CD14-positive monocyte (primary cell): Measurements from ENCODE around the gene CCDC175. TPM values are rescaled to one million over a fixed set of nuclear protein-coding genes. Genes with fewer than 3 reads are reported as not detected.
A peak's percentile ranks its signal among the peaks of the same experiment; 100 is the strongest.

Experiments used
- DNase-seq, 3 donors: peaks; one replicate each; pipeline ENCODE4 v3.0.0-alpha.2; 2011 to 2022
- H2AFZ ChIP-seq: 2 replicates; pipeline ENCODE4 v1.6.0; 2012; ENCODE audit warnings: mild to moderate bottlenecking, low read depth, low read length, inconsistent platforms; ENCODE audit not compliant: insufficient read depth, poor library complexity, severe bottlenecking
- H3K27ac ChIP-seq, 2 donors: 1 replicate in 1 of 2; 2 replicates in 1 of 2; pipeline ENCODE4 v1.5.1; 2012 to 2013; ENCODE audit warnings: low read length in 2 of 2, control low read depth in 1 of 2, inconsistent platforms in 1 of 2, low read depth in 1 of 2, mild to moderate bottlenecking in 1 of 2
- H3K27me3 ChIP-seq, 2 donors: one replicate each; pipeline versions ENCODE4 v1.6.0 to v1.6.1; 2011 to 2013; ENCODE audit warnings: low read length in 2 of 2; ENCODE audit not compliant: control insufficient read depth in 2 of 2, insufficient read depth in 2 of 2
- H3K36me3 ChIP-seq, 2 donors: replicated peaks in 1 of 2; 1 replicate in 1 of 2; 2 replicates in 1 of 2; pipeline versions ENCODE4 v1.5.1 to v1.6.1; 2012 to 2013; ENCODE audit warnings: low read length in 2 of 2, control low read depth in 1 of 2, inconsistent platforms in 1 of 2, mild to moderate bottlenecking in 1 of 2; ENCODE audit not compliant: insufficient read depth in 2 of 2, control insufficient read depth in 1 of 2
- H3K4me1 ChIP-seq, 2 donors: 1 replicate in 1 of 2; 2 replicates in 1 of 2; pipeline versions ENCODE4 v1.5.1 to v1.6.1; 2012 to 2013; ENCODE audit warnings: low read length in 2 of 2, control low read depth in 1 of 2, inconsistent platforms in 1 of 2, mild to moderate bottlenecking in 1 of 2, moderate library complexity in 1 of 2; ENCODE audit not compliant: insufficient read depth in 2 of 2, control insufficient read depth in 1 of 2
- H3K4me2 ChIP-seq: replicated peaks from 2 replicates; pipeline ENCODE3; 2012; ENCODE audit warnings: low read length, moderate library complexity, mild to moderate bottlenecking; ENCODE audit not compliant: poor library complexity, severe bottlenecking; ENCODE audit errors: extremely low read depth
- H3K4me3 ChIP-seq, 3 experiments: fragments of 200-600 bp in 1 of 3; sonication (generic) in 1 of 3; replicated peaks in 1 of 3; 1 replicate in 2 of 3; 2 replicates in 1 of 3; pipeline ENCODE4 v1.5.1; 2011 to 2013; ENCODE audit warnings: low read length in 3 of 3, mild to moderate bottlenecking in 3 of 3, control low read depth in 2 of 3, low read depth in 2 of 3, inconsistent platforms in 1 of 3, moderate library complexity in 1 of 3
- H3K79me2 ChIP-seq: 2 replicates; pipeline ENCODE4 v1.6.0; 2012; ENCODE audit warnings: mild to moderate bottlenecking, control low read depth, inconsistent platforms, low read length, moderate library complexity; ENCODE audit not compliant: insufficient read depth
- H3K9ac ChIP-seq: 2 replicates; pipeline ENCODE4 v1.6.0; 2017; ENCODE audit warnings: low read length, mild to moderate bottlenecking; ENCODE audit not compliant: insufficient read depth, poor library complexity, severe bottlenecking
- H3K9me3 ChIP-seq, 2 donors: replicated peaks in 1 of 2; 1 replicate in 1 of 2; 2 replicates in 1 of 2; pipeline versions ENCODE4 v1.5.1 to v1.6.1; 2012 to 2013; ENCODE audit warnings: low read length in 2 of 2, control low read depth in 1 of 2; ENCODE audit not compliant: control insufficient read depth in 1 of 2, insufficient read depth in 1 of 2
- H4K20me1 ChIP-seq: 2 replicates; pipeline ENCODE4 v1.6.0; 2012; ENCODE audit warnings: mild to moderate bottlenecking, low read length, control low read depth, moderate library complexity; ENCODE audit not compliant: insufficient read depth
- H3K27ac Mint-ChIP-seq, 7 donors: one replicate each; pipeline ENCODE4 v1.8.0; 2020; ENCODE audit warnings: mild to moderate bottlenecking in 7 of 7, mixed read lengths in 7 of 7, moderate library complexity in 6 of 7, inconsistent platforms in 2 of 7
- H3K27me3 Mint-ChIP-seq, 3 donors: one replicate each; pipeline ENCODE4 v1.8.0; 2021 to 2022; ENCODE audit warnings: low read depth in 3 of 3, mild to moderate bottlenecking in 3 of 3, mixed read lengths in 3 of 3, moderate library complexity in 3 of 3, inconsistent platforms in 1 of 3
- H3K36me3 Mint-ChIP-seq, 2 donors: one replicate each; pipeline ENCODE4 v1.8.0; 2020; ENCODE audit warnings: mixed read lengths in 2 of 2, inconsistent platforms in 1 of 2, mild to moderate bottlenecking in 1 of 2
- H3K4me1 Mint-ChIP-seq: one replicate; pipeline ENCODE4 v1.8.0; 2020; ENCODE audit warnings: mild to moderate bottlenecking, mixed read lengths
- H3K4me3 Mint-ChIP-seq, 2 donors: one replicate each; pipeline ENCODE4 v1.8.0; 2020; ENCODE audit warnings: mild to moderate bottlenecking in 2 of 2, mixed read lengths in 2 of 2, moderate library complexity in 1 of 2
- H3K9me3 Mint-ChIP-seq, 7 donors: one replicate each; pipeline ENCODE4 v1.8.0; 2020 to 2022; ENCODE audit warnings: mixed read lengths in 7 of 7, mild to moderate bottlenecking in 6 of 7, moderate library complexity in 6 of 7, inconsistent platforms in 2 of 7
- WGBS: methylation state at CpG from one replicate; pipeline ENCODE4 v1.1.5; 2013; ENCODE audit warnings: missing lambda C conversion rate; ENCODE audit not compliant: insufficient coverage; 5-methylcytosine and 5-hydroxymethylcytosine counted together
- intact Hi-C, 2 donors: fragments of 100-400 bp; cut with micrococcal nuclease; formaldehyde crosslinking; loops; one replicate each; pipeline versions ENCODE4 v1.15.0 to v1.15.1; 2023
- polyA plus RNA-seq, 3 donors: library from polyadenylated mRNA; depleted of rRNA in 1 of 3; unstranded in 2 of 3; stranded (reverse) in 1 of 3; fragments of 300-500 nt in 2 of 3; fragments of >200 nt in 1 of 3; fragmentation: Illumina TruSeq in 2 of 3; gene quantifications; 1 replicate in 2 of 3; 2 replicates in 1 of 3; pipeline ENCODE4 v1.2.3, GENCODE V29; 2012 to 2021
- TF ChIP-seq, protein P1 (sequence below): fragments of 200-600 bp; IDR thresholded peaks from one replicate; pipeline ENCODE4 v1.8.0; 2022; ENCODE audit warnings: antibody characterized with exemption, mild to moderate bottlenecking

Gene CCDC175
- polyA plus RNA-seq, 3 donors = not detected

GRCh38 chr14:59580911-59581310 lies 4.3 kb upstream of the CCDC175 start:
- Mint-ChIP-seq H3K27ac (no peak overlapping the region), H3K27me3 (peaks cover 3 to 8% (median 6%) of the 10 kb centered on the region in 3 donors), H3K9me3 (peaks cover 0 to 4% (median 2%) of the 10 kb centered on the region in 7 donors), H3K4me1 (peaks cover 39% of the 10 kb centered on the region), H3K36me3 (peaks cover 0 to 2% of the 10 kb centered on the region in 2 donors), H3K4me3 (no peak overlapping the region)
- Histone ChIP-seq H3K36me3 (no peaks in the 10 kb centered on the region), H3K4me2 (no peak overlapping the region), H2AFZ (no peak overlapping the region), H3K27me3 (peaks cover 0 to 3% of the 10 kb centered on the region in 2 donors), H3K27ac (no peak overlapping the region), H3K4me1 (peaks cover 34 to 39% of the 10 kb centered on the region in 2 donors), H4K20me1 (no peaks in the 10 kb centered on the region), H3K9ac (no peak overlapping the region), H3K4me3 (no peak overlapping the region), H3K79me2 (no peaks in the 10 kb centered on the region), H3K9me3 (no peaks in the 10 kb centered on the region)
- intact Hi-C loops = no loop called here
- no peak for DNase-seq
- TF ChIP-seq, protein P1, sequence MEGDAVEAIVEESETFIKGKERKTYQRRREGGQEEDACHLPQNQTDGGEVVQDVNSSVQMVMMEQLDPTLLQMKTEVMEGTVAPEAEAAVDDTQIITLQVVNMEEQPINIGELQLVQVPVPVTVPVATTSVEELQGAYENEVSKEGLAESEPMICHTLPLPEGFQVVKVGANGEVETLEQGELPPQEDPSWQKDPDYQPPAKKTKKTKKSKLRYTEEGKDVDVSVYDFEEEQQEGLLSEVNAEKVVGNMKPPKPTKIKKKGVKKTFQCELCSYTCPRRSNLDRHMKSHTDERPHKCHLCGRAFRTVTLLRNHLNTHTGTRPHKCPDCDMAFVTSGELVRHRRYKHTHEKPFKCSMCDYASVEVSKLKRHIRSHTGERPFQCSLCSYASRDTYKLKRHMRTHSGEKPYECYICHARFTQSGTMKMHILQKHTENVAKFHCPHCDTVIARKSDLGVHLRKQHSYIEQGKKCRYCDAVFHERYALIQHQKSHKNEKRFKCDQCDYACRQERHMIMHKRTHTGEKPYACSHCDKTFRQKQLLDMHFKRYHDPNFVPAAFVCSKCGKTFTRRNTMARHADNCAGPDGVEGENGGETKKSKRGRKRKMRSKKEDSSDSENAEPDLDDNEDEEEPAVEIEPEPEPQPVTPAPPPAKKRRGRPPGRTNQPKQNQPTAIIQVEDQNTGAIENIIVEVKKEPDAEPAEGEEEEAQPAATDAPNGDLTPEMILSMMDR = no peak
- no CpG with 5 or more reads among the region's 2 CpGs for WGBS

DNA sequence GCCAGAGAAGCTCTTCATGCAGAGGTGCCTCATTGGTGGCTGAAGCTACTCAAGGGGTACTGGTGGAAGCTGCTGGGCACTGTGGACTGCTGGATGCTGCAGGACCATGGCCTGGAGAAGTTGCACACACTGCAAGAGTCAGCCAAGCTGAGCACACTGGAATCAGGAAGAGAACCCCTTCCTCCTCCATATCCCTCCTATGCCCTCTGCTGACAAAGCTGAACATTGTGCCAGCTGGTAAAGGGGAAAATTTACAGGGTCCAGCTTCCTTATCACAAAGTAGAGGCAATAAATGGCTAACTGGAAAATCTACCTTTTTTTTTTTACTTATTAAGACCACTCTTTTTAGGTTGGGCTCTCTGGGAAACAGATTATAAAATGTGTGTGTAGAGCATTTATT lies 6.5 kb downstream of the CCDC175 start:
- H3K4me3 ChIP-seq = no peak overlapping the region
- Mint-ChIP-seq H3K27ac (no peak overlapping the region), H3K9me3 (no peaks in the 10 kb centered on the region), H3K4me1 (no peaks in the 10 kb centered on the region), H3K27me3 (peaks cover 0 to 1% (median under 1%) of the 10 kb centered on the region in 3 donors), H3K4me3 (no peak overlapping the region), H3K36me3 (no peaks in the 10 kb centered on the region)
- intact Hi-C loops = loop anchor here in 1 of 2 donors (10.0 kb wide), 1 partner anchor 85 kb away; the partner anchor contains the start of genes JKAMP and L3HYPDH
- no peaks in the 10 kb centered on the region for H3K4me1 ChIP-seq
- DNase-seq = peak in 1 of 3 donors; percentile 11
- no peak overlapping the region for H3K9ac ChIP-seq
- no peak overlapping the region for H3K4me2 ChIP-seq
- no peaks in the 10 kb centered on the region for H3K36me3 ChIP-seq
- H3K79me2 ChIP-seq = no peaks in the 10 kb centered on the region
- H3K9me3 ChIP-seq = no peaks in the 10 kb centered on the region
- no peak overlapping the region for H3K27ac ChIP-seq
- H3K27me3 ChIP-seq = no peaks in the 10 kb centered on the region
- H4K20me1 ChIP-seq = no peaks in the 10 kb centered on the region
- TF ChIP-seq, protein P1 = no peak
- H2AFZ ChIP-seq = no peak overlapping the region
